ENCODE data around the gene CHCHD4.

CHCHD4 gene

DNA sequence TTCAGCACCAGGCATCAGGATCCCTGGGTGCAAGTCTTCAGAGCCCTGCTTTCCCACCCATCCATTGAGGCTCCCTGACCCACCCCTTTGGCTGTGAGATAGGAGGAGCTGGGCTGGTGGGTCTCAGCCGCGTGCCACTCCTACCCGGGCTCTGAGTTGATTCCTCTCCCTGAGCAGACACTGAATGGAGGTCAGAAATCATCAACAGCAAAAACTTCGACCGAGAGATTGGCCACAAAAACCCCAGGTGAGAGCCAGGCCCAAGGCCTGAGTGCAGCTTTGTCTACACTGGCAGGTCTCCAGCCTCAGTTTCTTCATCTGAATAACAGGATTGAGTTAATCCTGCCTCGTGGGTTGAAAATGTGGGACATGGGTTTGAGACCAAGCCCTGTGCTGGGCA is 8.0 kb upstream of the CHCHD4 start:
- TF ChIP-seq, protein P1, sequence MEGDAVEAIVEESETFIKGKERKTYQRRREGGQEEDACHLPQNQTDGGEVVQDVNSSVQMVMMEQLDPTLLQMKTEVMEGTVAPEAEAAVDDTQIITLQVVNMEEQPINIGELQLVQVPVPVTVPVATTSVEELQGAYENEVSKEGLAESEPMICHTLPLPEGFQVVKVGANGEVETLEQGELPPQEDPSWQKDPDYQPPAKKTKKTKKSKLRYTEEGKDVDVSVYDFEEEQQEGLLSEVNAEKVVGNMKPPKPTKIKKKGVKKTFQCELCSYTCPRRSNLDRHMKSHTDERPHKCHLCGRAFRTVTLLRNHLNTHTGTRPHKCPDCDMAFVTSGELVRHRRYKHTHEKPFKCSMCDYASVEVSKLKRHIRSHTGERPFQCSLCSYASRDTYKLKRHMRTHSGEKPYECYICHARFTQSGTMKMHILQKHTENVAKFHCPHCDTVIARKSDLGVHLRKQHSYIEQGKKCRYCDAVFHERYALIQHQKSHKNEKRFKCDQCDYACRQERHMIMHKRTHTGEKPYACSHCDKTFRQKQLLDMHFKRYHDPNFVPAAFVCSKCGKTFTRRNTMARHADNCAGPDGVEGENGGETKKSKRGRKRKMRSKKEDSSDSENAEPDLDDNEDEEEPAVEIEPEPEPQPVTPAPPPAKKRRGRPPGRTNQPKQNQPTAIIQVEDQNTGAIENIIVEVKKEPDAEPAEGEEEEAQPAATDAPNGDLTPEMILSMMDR (IDR thresholded peaks at IDR 0.05): no peak

DNA sequence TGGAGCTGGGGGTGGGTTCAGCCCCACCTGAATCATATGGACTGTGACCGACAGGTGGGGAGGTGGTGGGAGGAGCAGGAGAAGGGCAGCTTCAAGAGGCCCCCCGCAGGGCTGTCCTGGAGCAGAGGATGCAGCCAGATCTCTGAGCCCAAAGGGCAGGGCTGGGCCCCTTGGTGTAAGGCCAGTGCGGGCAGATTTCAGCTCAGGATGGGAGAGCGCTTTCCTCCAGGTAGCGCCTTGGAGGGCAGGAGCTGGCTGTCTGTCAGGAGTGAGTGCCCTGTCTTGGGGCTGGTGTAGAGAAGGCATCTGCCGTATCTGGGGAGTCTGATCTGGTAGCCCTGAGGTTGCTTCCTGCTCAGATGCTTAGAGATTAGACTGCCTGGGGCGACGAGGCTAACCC is 7.5 kb upstream of the CHCHD4 start:
- TF ChIP-seq, protein P1 (IDR thresholded peaks at IDR 0.05): no peak

DNA sequence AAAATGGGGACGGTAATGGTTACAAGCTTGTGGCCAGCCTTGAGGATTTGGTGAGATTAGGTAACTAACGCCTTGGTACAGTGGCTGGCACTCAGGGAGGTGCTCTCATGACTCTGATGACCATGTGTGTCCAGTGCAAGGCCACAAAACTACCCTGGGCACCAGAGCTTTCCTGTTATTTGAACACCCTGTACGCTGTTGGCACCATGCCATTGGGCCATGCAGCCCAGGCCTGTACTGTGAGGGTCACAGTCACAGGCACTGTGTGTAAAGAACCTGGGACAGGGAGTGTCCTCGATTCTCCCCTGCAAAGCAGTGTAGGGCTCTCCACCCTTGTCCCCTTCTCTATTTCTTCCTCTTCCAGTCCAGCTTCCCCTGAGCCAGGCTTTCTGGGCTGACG is 6.5 kb upstream of the CHCHD4 start:
- TF ChIP-seq, protein P1 (IDR thresholded peaks at IDR 0.05): no peak

DNA sequence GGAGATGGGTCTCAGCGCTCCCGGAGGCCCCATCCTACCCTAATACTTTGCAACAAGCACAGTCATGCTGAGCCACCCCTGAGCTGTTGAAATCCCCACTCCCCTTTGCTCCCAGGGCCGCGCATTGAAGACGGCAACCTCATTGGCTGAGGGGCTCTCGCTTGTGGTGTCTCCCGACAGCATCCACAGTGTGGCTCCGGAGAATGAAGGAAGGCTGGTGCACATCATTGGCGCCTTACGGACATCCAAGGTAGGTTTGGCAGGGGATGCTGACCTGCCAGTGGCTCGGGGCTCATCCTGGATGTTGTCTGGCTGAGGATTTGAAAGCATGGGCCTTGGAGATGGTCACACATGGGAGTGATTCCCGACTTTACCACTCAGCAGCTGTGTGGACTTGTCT is 6.0 kb upstream of the CHCHD4 start:
- TF ChIP-seq, protein P1 (IDR thresholded peaks at IDR 0.05): no peak

DNA sequence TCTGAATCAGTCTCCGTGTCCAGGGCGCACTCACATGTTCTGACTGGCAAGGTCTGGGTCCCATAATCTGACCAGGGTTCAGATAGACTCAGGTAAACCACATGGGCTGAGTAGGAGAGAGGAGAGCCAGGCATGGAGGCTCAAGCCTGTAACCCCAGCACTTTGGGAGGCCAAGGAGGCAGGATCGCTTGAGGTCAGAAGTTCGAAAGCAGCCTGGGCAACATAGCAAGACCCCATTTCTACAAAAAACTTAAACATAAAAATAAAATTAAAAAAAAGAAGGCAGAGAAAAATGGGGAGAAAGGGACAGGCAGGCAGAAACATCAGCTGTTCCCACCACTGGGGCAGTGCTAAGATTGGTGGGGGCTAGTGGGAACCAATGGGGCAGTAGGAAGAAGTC is 5.6 kb upstream of the CHCHD4 start:
- TF ChIP-seq, protein P1 (IDR thresholded peaks at IDR 0.05): no peak

DNA sequence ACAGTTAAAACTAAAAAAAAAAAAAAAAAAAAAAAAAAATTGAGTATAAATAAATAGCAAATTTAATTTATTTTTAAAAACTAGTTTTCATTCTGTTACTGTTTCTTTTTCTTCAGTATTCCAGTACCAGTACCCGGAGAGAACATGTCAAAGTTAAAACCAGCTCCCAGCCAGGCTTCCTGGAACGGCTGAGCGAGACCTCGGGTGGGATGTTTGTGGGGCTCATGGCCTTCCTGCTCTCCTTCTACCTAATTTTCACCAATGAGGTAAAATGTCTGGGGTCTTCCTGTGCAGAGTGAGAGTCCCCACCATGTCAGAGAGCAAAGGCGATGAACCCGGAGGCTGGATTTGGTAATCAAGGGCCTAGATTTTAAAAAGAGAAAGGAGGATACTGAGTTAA is 4.6 kb upstream of the CHCHD4 start:
- TF ChIP-seq, protein P1 (IDR thresholded peaks at IDR 0.05): no peak

DNA sequence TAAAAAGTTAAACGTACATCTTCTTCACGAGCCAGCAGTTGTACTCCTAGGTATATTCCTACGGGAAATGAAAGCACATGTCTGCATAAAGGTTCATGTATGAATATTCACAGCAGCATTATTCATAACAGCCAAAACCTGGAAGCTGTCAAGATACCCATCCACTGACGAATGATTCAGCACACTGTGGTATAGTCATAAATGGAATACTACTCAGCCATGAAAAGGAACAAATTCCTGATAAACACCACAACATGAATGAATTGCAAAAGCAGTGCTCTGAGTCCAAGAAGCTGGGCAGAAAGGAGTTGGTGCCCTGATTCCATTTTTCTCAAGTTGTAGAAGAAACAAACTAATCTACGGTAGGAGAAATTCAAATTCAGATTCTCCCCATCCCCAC is 4.1 kb upstream of the CHCHD4 start:
- TF ChIP-seq, protein P1 (IDR thresholded peaks at IDR 0.05): no peak

DNA sequence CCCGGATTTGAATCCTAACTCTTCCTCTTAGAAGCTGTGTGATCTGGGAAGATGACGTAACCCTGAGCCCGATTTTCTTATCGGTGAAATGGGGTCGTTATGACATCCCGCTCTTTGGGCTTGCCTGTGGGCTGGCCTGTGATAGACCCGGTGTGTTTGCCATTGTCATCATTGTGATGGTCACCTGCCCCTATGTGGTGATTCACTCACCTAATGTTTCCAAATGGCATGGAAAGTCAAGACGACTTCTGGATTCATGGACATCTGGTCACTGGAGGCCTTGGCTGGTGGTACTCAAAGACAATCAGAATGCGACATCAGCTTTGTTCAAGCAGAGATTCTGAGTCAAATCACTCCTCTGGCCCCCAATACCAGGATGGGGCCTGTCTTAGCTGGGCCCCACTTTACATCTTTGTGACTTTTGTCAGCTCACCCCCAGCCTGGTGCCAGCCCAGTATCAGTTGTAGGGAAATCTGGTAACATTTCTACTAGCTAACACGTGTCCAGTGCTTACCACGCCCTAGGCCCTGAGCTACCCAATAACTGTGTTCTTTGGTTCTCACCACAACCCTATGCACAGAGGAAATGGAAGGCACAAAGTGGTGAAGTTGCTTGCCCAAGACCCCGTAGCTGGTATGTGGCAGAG is 3.0 kb upstream of the CHCHD4 start:
- TF ChIP-seq, protein P1 (IDR thresholded peaks at IDR 0.05): no peak
